ENCODE measurements around the gene KIAA1549. TPM values are rescaled to one million over a fixed set of nuclear protein-coding genes. Genes with fewer than 3 reads are reported as not detected.
A peak's percentile ranks its signal among the peaks of the same experiment; 100 is the strongest.

Gene KIAA1549
- total and polyA plus RNA-seq, 2 of the 4 experiments (the other 2 are of a cell fraction), result 1.3 to 3.3 TPM

DNA sequence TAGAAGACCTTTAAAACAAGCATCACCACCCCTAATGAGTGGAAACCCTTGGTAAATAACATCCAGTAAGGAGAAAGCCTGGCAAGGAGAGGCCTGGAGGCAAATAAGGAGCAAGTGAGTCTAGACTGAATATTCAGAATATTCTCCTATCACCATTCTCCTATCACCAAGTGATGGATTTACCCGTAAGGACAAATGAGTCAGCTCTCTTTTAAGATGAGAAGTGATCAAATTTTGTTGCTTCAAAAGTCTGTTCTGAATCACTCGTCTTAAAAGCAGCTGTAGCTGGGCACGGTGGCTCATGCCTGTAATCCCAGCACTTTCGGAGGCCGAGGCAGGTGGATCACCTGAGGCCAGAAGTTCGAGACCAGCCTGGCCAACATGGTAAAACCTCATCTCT, 28.4 kb downstream of the KIAA1549 start:
- no peak overlapping the region for H4K8ac ChIP-seq (ENCODE audit: low read depth in 2 of 2, low read length in 2 of 2)
- H2AFZ ChIP-seq (replicated peaks; ENCODE audit: low read length, poor library complexity), result no peak overlapping the region
- intact Hi-C loops (cut with micrococcal nuclease), result no loop called here
- CTCF ChIA-PET, result no interaction called here
- H3K79me1 ChIP-seq (ENCODE audit: low read depth in 1 of 2, low read length in 2 of 2), result peaks cover 9 to 12% of the 10 kb centered on the region in 2 experiments
- DNase-seq, result peak; percentile 7
- H2AK5ac ChIP-seq (ENCODE audit: low read depth, low read length), result no peak overlapping the region
- no peak overlapping the region for H3K18ac ChIP-seq (ENCODE audit: low read depth, low read length)
- no peak overlapping the region for H3K4me3 ChIP-seq (ENCODE audit: insufficient read depth, low read depth, low read length)
- WGBS, 2 experiments (ENCODE audit: extremely low coverage in 2 of 2, insufficient read length in 1 of 2), result 60% methylated on average over 1 of the region's 6 CpGs; no CpG with 5 or more reads in 1 of the 2 experiments
- H3K56ac ChIP-seq (ENCODE audit: extremely low read depth, insufficient read depth, low read length), result no peak overlapping the region
- no peaks in the 10 kb centered on the region for H3K9me1 ChIP-seq (ENCODE audit: insufficient read depth, low read length)
- no peaks in the 10 kb centered on the region for H3K36me3 ChIP-seq (ENCODE audit: control insufficient read depth, insufficient read depth, low read length)
- TF ChIP-seq MAFK (IDR thresholded peaks at IDR 0.05; ENCODE audit: low read depth, low read length), result no peak
- no peak for TF ChIP-seq MXI1 (IDR thresholded peaks at IDR 0.05; ENCODE audit: borderline replicate concordance, low read depth, low read length)
- TF ChIP-seq CEBPB (IDR thresholded peaks at IDR 0.05; ENCODE audit: low read depth, low read length), result no peak
- TF ChIP-seq RAD21 (IDR thresholded peaks at IDR 0.05; ENCODE audit: low read length), result no peak
- no peak for TF ChIP-seq BHLHE40 (IDR thresholded peaks at IDR 0.05; ENCODE audit: low read depth, low read length)
- TF ChIP-seq CHD1 (IDR thresholded peaks at IDR 0.05; ENCODE audit: low read depth, low read length), result no peak
- TF ChIP-seq RCOR1 (IDR thresholded peaks at IDR 0.05; ENCODE audit: insufficient replicate concordance, low read length), result no peak
- no peak for TF ChIP-seq RFX5 (IDR thresholded peaks at IDR 0.05; ENCODE audit: low read depth, low read length)
- no peak for TF ChIP-seq FOS (IDR thresholded peaks at IDR 0.05; ENCODE audit: low read depth, low read length)
- no peak for TF ChIP-seq POLR2A (IDR thresholded peaks at IDR 0.05; ENCODE audit: low read depth, low read length)
- no peak for TF ChIP-seq MAZ (IDR thresholded peaks at IDR 0.05; ENCODE audit: borderline replicate concordance, low read depth, low read length)
- TF ChIP-seq, protein P1, sequence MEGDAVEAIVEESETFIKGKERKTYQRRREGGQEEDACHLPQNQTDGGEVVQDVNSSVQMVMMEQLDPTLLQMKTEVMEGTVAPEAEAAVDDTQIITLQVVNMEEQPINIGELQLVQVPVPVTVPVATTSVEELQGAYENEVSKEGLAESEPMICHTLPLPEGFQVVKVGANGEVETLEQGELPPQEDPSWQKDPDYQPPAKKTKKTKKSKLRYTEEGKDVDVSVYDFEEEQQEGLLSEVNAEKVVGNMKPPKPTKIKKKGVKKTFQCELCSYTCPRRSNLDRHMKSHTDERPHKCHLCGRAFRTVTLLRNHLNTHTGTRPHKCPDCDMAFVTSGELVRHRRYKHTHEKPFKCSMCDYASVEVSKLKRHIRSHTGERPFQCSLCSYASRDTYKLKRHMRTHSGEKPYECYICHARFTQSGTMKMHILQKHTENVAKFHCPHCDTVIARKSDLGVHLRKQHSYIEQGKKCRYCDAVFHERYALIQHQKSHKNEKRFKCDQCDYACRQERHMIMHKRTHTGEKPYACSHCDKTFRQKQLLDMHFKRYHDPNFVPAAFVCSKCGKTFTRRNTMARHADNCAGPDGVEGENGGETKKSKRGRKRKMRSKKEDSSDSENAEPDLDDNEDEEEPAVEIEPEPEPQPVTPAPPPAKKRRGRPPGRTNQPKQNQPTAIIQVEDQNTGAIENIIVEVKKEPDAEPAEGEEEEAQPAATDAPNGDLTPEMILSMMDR (conservative IDR thresholded peaks at IDR 0.05; ENCODE audit: low read depth, low read length), result no peak
- H4K91ac ChIP-seq (ENCODE audit: insufficient read depth, low read depth, low read length), result no peak overlapping the region
- H3K27me3 ChIP-seq (ENCODE audit: control insufficient read depth, insufficient read depth, low read length), result no peaks in the 10 kb centered on the region
- no peaks in the 10 kb centered on the region for H3K4me1 ChIP-seq (ENCODE audit: control insufficient read depth, insufficient read depth, low read length)
- H2BK15ac ChIP-seq (ENCODE audit: low read depth, low read length), result no peak overlapping the region
- no peak overlapping the region for H2AK9ac ChIP-seq (replicated peaks; ENCODE audit: low read depth, low read length, poor library complexity)
- in situ Hi-C loops (cut with MboI; ENCODE audit: low sequenced_read_pairs), result no loop called here
- H2BK20ac ChIP-seq (ENCODE audit: low read depth, low read length), result no peak overlapping the region
- ATAC-seq (ENCODE audit: low read depth), result no peak
- no peak overlapping the region for H3K4me2 ChIP-seq (ENCODE audit: low read depth, low read length)
- H3K9ac ChIP-seq (ENCODE audit: low read depth, low read length), result no peak overlapping the region
- no peak overlapping the region for H3K27ac ChIP-seq (ENCODE audit: insufficient read depth, low read length)
- no peaks in the 10 kb centered on the region for H3K9me3 ChIP-seq (ENCODE audit: control insufficient read depth, insufficient read depth, low read length)
- no peak overlapping the region for H2BK120ac ChIP-seq (ENCODE audit: low read depth, low read length)
- H3K23ac ChIP-seq (ENCODE audit: low read depth, low read length), result no peak overlapping the region
- no peak overlapping the region for H4K5ac ChIP-seq (ENCODE audit: low read depth, low read length)
- BruUV-seq (replicated peaks), result no TSS peak
- no peak overlapping the region for H3K4ac ChIP-seq (ENCODE audit: low read depth, low read length)
- dilution Hi-C loops (cut with HindIII; ENCODE audit: low sequenced_read_pairs, unreplicated experiment), result no loop called here
- no peak overlapping the region for H2BK5ac ChIP-seq (ENCODE audit: low read depth, low read length, poor library complexity, severe bottlenecking)
- H3K14ac ChIP-seq (replicated peaks; ENCODE audit: low read depth, low read length), result no peak overlapping the region
- POLR2A ChIA-PET (ENCODE audit: unreplicated experiment), result no interaction called here
- no peaks in the 10 kb centered on the region for H4K20me1 ChIP-seq (ENCODE audit: insufficient read depth, low read length)
